HG02970 (cell line): ENCODE data around the gene WDR20.

Experiments used
- ATAC-seq: cut with Tn5 transposase; IDR thresholded peaks from one replicate; pipeline ENCODE4 v1.9.1; 2021; ENCODE audit warnings: mild to moderate bottlenecking, moderate library complexity, moderate number of reproducible peaks; ENCODE audit not compliant: unreplicated experiment, low FRiP score

The WDR20 gene

DNA sequence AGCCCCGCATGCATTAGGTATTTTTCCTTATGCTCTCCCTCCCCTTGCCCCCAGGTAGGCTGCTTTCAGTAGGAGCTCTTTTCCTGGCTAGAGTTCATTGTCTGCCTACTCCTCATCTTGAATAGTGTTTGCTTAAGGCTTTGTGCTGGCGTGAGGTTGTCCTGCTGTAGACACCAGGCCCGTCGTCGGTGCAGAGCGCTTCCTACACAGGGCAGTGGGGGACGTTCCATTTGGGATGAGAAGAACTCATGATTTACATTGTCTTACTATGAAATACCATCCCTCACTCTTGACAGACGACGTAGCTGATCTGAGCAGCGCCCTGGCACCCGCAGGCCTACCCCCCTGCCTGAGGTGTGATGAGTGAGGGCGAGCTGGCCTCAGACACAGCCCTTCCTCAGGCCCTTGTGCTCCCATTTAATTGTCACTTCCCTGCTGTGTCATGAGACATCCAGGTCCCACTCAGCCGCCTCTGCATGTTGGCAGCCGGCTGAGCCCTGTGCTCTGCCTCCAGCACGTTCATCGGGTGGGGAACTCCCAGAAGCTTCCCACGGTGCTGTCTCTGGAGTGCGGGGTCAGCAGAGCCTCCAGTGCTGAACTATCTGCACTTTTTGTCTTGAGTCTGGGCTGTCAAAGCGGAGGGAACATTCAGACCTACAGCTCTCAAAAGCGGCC is 76.0 kb downstream of the WDR20 start:
- ATAC-seq: no peak

DNA sequence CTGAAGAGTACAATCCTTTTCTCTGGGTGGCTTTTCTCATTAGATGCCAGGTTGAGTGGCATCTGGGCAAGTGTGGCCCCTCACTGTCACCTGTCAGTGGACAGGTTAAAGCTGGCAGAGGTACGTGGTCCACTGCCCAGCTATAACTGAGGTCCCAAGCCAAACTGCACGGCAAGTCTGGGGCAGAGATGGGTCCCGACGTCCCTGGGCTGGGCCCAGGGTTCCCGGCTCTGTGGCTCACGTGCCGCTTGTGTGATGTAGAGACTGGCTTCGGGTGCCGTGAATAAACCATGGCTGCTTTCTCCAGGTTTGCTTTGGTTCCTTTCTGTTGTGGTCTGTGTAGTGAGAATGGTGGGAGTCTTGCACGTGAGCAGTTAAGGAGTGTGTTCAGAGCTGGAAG is 77.7 kb downstream of the WDR20 start:
- no peak for ATAC-seq

DNA sequence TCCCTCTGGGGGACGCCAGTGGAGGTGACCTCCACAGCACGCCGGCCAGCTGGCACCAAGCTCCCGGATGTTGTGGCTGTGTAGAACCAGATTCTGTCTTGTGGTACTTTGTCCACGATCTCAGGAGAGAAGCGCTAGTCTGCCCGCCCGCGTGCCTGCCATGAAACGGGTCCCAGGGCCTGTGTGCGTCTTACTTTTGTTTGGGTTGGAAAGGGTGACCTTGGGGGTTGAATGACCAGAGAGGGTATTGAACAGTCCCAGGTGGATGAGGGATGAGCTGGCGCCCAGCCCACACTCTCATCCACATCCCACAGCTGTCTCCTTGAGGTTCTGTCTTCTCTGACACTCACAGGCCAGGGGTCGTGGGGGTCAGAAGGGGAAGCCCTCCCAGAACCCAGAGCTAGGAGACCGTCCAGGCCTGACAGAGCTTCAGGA is 78.3 kb downstream of the WDR20 start:
- ATAC-seq: no peak

DNA sequence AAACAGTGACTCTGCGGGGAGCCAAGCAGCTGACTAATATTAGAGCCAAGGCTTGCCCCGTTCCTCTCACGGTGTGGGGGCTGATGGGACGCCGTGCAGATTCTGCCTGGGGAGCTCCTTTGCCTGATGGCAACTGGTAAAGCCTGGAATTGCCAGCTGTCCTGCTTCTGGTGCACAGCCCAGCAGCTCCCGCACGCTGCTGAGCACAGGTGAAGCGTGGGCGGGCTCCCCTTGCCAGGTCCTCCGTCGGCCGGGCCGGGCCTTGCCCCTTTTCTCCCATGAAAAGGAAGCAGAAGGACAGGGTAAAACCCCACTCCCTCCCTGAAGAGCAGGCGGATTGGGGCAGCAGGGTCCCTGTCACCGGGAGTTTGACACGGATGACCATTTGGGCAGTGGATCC is 79.0 kb downstream of the WDR20 start:
- ATAC-seq: no peak

DNA sequence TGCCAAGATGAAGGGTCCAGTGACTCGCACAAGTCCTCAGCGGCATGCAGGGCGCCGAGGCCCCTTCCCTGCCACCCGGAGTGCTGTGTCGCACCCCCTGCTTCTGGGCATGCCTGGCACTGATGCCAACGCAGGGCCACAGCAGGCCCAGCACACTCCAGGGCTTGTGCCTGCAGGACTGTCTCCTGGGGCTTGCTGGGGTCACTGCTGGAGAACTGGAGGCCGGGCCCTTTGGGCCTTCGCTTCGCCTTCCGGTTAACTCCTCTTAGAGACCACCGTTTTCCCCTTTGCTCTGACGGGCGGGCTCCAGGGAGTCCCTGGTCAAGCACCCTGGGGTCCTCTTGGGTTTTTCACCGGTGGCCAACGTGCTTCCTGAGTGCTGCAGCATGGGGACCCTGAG is 79.6 kb downstream of the WDR20 start:
- no peak for ATAC-seq

DNA sequence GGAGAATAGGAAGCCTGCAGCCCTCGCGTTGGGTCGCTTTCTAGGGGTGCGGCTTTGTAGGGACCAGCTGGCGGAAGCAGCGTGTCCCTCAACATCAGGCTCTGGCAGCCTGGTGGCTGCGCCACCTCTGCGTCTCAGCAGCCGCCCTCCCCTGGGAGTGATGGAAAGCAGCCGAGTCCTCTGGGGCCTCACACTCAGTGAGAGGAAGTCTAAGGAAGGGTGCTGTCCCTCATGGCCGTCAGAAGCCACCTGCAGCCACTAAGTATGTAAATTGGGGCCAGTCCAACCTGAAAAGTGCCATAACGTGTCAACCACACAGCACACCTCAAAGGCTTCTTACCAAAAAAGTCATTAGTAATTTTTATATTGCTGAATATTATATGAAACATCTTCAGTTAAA is 80.3 kb downstream of the WDR20 start:
- peak; percentile 63 for ATAC-seq

DNA sequence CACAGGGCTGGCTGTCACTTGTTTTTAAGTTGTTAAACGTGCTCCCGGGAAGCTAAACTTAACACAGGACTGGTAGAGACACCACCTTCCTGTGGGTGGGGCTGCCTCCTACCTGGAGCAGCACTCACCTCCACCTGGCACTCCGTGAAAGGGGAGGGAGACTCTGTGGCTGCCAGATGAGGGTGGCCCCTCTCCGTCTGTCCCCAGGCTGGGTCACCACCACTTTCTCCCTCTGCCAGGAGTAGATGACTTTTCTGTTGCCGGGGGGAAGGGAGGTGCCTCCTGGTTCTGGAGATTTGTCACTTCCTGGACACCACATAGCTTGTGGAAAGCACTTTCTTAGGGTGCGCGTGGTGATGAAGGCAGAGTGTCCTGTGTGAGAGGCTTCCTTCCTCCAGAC is 81.3 kb downstream of the WDR20 start:
- ATAC-seq: no peak

DNA sequence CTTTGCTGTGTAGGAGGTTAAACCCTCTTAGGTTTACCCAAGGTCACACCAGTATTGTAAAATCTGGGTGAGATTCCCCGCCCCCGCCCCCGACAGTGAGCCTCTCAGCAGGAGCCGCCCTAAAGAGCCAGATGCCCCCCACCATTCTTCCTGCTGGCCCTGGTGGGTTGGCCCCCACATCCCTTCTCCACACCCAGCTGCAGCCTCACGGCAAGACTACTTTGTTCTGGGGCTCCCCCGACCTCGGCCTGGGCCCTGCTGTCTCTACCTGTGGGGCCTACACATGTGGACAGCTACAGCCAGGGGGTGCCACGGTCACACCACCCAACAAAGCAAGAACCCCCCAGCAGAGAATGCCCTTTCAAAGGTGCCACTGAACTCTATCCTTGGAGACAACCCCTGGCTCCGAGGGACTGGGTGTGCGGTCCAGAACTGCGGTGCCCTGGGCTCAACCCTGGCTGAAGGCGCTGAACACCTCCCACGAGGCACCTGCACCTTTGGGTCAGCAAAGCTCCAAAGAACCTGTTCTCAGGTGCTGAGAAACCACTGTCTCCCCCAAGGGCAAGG is 82.4 kb downstream of the WDR20 start:
- no peak for ATAC-seq

DNA sequence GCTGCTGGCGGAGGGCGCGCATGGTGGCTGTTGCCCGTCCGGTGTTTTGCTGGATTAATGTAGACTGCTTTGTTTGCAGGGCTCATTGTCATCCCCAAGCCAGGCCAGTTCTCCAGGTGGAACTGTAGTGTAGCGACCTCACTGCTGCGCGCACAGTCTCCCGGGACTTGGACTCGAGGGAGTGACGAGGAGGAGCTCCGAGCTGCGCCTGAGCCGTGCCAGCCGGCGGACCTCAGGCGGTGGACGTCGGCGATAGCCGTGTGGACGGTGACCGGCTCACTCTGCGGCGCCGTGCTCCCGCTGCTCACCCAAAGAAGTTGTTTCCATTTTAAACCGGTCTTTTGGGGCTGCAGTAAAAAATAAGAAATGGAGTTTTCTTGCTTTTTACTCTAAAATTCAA is 83.1 kb downstream of the WDR20 start:
- no peak for ATAC-seq

DNA sequence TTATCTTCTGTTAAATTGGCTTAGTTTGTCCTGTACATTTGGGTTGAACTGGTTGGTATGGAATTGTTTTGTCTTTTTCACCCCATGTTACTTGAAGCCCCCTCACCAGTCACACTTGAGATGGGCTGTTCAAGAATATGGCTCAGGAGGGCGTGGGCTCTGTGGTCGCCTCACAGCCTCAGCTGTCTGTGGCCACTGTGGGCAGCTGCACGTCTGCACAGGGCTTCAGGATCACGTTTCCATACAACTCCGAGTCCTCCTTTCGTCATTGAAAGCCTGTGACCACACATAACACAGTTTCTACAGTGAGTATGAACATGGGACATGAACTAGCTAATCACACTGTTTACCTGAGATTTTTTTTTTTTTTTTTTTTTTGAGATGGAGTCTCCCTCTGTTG is 84.0 kb downstream of the WDR20 start:
- no peak for ATAC-seq

DNA sequence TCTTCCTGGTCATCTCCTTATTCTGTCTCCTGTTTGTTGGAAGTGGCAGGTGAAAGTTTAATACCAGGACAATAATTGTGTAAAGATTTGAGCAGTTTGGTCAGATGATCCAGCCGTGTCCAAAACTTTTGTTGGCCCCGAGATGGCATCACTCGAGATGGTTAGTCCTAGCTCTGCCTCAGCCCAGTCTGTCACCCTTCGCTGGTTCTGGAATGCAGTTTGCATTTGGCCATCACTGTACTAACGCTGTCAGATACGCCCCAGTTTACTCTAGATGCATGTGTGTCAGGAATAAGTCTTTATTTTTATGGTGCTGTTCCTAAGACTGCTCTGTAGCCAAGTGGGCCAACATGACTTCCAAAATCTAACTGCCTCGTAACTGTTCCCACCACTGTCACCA is 85.7 kb downstream of the WDR20 start:
- ATAC-seq: no peak

DNA sequence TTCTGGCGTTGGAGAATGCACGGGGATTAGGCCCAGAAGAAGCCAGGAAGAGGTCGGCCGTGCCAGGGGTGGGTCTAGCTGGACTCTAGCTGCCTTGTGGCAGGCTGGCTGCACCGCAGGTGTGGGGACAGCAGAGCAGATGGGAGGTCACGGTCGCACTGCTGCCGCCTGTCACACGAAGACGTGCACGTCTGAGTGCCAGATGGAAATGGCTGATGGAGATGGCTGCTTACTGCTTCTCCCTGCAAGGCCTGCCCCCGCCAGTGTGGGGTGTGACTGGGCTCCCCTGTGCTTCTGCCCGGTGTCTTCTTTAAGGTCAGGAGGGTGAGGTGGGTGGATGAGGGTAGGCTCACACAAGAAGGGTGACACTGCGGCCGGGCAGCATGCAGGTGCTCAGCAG is 86.2 kb downstream of the WDR20 start:
- ATAC-seq: no peak

DNA sequence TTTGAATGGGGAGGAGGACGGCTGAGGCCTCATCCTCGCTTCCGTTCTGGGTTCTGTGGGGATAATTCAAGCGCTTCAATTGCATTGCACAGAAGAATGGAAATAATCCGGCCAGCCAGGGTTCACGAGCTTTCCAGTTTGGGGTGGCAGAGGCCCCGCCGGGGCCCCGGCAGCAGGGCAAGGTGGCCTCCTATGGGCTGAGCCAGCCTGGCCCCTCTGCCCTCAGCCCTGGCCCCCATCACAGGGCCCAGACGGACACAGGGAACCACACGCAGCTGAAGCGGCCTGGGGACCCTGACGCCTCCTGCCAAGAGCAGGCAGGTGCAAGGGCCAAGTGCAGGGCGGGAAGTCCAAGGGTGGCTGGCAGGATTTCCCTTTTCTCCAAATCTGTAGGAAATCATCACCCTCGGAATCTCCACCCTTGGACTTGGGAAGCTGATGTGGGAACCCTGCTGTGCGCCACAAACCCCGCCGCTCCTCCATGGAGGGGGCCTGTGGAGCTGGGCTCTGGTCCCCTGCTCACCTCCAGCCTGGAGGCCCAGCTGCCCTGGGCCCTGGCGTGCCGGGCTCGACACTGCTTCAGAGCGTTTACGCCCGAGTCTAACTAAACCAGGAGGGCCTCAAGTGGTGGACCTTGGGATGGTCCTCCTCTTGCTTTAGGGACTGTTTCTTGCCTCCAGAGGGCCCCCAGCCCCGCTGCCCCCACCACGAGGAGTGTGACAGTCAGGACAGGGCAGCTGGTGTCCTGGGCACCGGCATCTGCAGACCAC is 86.8 kb downstream of the WDR20 start:
- ATAC-seq: no peak

DNA sequence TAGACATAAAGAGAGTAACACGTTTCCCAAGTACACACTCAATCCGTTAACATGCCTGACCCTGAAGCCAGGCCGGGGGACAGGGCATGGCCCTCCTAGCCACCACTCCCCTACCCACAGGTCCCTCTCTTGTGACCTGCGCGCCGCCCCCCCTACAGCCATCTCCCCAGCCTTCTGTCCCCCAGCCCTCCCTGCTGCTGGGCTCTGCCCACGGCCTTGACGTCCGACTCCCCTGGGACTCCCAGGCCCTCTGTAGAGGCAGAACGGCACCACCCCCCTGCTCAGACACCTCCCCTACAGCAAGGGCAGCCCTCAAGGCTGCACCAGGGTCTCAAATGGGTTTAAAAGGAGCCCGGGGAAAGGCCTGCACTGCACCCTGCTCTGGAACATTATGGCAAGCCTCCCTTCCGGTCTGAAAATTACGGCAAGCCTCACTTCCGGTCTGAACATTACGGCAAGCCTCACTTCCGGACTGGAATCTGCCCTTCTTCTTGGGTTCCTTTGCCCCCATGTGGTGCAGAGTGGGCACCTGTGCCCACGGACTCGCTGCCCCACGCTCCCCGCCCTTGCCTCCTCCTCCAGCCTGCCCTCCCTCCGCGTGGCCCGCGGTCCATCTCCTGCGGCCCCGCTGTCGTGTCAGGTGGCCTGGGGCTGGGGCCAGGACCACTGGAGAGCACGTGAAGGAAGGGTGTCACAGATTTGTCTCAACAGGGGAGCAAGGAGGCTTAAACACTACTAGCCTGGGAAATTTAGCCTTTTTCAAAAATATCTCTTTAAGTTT is 87.7 kb downstream of the WDR20 start:
- ATAC-seq: no peak

DNA sequence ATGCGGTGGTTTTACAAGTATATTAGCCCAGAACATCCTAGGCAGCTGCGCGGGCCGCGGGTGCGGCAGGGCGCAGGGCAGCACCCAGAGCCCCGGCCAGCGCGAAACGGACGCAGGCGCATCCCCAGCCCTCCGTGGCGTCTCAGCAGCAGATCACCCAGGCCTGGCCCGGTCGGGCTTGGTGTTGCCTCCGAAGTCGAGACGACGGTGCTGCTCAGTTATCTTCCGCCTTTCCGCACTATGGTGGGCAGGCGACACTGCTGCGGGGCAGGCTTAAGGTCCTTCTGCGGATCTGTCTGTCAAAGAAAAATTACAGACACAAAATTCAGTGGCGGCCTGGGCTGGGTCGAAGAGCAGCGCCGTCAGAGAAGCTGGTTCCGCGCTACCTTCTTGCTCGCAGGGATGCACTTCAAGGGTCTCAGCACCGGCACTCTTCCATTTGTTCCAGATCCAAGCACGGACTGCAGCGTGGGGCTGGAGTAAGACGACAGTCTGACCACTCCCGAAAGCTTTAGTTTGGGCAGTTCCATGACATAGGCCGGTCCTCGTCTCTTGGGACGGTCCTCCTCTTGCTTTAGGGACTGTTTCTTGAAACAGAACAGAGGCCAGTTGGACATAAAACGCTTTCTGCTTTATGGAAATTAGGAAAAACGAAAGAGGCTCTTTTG is 89.5 kb downstream of the WDR20 start:
- ATAC-seq: no peak

DNA sequence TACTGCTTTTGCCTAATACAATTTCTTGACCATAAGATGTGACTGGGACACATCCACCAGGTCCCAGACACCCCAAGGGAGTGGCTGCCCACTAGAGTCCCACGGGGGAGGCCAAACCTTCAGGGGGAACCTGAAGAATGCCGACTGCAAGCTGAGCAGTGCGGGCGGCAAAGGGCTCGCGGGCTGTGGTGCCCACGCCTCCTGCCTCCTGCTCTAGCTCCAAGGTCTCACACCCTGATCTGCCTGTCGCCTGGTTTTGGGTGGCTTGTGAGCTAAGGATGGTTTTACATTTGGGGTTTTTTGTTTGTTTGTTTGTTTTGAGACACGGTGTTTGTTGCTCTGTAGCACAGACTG is 90.0 kb downstream of the WDR20 start:
- no peak for ATAC-seq

DNA sequence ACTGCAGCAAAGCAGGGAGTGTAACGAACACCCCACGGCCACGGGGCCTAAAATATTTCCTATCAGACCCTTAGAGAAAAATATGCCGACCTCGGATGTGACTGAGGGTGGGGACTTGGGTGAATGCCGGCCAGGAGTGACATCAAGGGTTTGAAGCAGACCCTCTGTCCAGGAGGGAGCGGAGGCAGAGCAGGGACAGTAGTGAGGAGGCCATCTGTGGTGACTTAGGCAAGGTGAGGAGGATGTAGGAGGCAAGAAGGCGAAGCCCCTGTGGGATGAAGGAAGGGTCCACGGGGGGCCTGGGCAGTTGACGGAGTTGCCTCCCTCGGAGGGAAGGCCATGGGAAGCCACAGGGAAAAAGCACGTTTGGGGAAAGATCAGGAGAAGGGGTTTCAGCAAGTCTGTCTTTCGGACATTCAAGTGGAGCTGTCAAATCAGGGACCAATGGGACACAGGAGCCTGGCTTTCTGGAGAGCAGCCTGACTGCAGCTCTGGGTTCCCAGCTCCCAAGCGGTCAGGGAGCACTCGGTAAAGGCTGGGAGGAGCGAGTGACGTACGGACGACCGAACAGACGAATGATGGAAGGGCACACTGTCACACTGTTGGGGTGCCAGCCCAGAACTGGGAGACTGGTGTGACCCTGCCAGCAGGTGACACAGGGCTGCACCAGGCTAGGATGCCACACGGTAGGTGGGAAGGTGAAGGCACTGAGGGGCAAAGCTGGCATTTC is 90.9 kb downstream of the WDR20 start:
- no peak for ATAC-seq

DNA sequence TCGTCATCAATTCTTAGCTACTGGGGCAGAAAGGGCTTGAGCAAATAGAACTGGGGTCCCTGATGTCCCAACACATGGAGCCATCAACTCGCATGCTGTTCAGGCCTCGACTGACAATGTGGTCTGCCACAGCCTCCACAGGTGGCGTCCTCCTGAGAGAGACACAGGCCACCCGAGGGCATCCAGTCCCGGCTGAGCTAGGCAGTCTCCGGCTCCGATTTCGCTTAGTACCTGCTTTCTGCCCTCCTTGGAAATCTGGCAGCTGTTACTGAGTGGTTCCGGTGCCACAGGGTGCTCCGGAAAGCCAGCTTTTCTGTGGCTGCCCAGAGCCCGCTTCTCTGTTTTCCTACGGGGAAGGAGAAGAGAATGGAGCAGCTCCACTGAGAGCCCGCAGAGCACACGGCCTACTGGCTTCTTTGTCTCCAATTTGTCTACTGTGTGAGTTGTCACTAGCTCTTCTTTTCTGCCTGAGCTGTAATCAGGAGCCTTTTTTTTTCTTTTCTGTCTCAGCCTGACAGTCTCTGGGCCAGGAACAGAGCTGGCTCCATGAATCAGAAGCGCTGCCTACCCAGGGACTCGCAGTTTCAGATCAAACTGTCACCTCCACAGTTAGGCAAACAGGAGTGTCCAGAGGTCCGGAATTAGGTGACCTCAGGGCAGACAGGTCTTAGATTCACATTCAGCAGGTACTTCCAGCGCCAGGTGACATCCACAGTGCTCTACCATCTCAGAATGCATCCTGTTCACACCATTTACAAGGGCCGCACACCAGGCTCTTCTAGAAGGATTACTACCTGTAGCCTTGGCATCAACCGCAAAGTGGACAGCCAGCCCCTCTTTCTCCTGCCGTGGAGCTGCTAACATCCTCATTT is 92.0 kb downstream of the WDR20 start:
- no peak for ATAC-seq

DNA sequence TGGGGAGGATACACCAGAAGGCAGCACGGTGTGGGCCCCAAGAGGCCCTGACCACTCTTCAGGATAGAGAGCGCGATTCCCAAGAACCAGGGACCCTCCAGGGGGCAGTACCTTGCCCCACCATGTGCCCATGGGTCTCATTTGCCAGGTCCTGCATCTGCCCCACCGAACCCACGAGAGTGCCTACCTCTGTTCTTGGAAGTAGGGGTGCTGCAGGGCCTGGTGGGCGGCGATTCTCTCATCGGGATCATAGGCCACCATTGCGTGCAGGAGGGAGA is 92.6 kb downstream of the WDR20 start:
- no peak for ATAC-seq
